Measurements from ENCODE around the gene FHOD3.
"Not testable (repeated sequence)": the region's sequence is repeated elsewhere in the genome, so short reads cannot be mapped to it uniquely, and the experiment has no call there.

The FHOD3 gene

DNA sequence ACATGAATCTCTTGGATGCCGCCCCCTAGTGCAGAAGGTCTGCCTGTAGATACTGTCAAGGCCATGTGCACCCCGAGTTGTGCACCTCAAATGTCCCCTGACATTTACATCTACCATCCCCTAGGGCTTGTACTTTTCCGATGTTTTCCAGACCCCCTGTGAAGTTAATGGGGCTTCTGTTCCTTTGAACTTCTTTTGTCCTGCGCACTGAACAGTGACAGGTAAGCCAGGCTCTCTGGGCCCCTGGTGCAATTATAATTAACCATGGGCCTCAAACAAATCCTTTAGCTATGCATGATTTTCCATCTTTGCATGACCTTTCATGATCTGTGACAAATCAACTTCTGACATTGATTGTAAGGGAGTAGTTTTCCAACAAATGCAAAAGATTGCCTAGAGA is 158.4 kb downstream of the FHOD3 start:
- DNase-seq = no peak

DNA sequence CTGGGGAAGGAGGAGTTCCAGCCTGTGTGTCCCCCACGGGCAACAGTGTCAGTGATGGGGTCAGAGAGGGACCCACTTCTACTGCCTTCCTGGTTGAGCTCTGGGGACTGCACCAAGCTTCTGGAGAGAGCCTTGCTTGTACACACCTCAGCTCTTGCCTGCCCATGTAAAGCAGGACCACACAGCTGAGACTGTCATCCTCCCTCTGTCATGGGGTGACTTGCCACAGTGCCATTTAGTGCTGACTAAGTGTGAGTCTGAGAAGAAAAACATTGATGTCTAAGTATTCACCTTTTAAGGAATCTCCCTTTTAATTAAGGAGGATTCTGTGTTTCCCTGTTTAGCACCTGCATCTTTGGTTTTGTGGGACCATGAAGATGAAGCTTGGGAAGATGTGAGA is 159.1 kb downstream of the FHOD3 start:
- DNase-seq = no peak

DNA sequence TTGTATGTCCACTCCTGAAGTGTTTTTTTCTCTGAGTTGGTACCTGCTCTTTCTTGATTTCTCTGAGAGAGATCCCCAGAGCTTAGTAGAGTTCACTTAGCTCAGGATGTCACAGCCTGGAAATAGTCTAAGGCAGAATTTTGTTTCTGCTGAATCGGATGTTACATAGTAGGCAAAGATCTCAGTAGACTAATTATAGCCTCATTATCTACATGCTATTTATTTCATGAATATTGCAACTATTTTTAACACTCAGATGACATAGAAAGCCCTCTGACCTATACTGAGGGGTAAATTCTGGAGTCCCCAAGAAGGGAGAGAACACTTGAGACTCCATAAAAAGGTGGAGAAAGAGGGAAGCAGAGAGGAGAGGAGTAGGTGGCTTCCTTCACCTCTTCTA is 160.2 kb downstream of the FHOD3 start:
- no peak for DNase-seq

DNA sequence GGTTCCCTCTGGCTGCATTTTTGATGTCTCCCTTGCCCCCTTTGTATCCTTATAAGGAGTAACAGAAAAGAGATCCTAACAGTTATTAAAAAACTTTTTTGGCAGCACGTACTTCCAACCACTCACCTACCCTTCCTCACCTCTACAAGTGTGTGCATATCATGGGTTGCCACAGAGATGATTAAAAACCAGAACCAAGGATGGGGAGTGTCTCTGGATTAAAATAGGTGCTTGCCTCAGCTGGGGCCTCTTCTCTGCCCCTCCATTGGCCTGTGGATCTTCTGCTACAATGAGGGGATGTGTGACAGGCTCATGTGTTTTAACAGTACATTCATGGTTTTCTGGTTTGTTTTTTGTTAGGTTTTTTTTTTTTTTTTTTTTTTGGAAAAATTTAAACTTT is 160.8 kb downstream of the FHOD3 start:
- DNase-seq = no peak

DNA sequence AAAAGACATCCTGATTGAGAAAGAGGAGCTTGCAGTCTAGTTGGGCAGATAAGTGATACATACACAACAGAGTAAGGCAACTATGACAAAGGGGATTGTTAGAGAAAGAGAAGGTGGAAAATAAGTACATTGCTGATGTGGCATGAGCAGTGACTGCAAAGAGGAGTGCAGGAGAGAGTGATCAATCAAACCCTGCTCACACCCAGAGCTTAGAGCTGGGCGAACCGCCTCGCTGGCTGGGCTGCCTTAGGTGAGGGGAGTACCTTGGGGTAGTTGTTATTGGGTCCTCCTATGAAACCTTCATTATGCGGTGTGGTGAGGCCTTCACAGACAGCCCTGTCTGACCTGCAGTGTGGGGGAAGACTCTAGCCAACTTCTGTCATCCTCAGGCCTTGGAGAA is 161.7 kb downstream of the FHOD3 start:
- DNase-seq = no peak

GRCh38 chr18:36459786-36460185 is 162.3 kb downstream of the FHOD3 start:
- no peak for DNase-seq

- no peak for DNase-seq
Observed at GRCh38 chr18:36460324-36460850, 162.9 kb downstream of the FHOD3 start.

GRCh38 chr18:36460854-36461253 is 163.3 kb downstream of the FHOD3 start:
- no peak for DNase-seq

DNA sequence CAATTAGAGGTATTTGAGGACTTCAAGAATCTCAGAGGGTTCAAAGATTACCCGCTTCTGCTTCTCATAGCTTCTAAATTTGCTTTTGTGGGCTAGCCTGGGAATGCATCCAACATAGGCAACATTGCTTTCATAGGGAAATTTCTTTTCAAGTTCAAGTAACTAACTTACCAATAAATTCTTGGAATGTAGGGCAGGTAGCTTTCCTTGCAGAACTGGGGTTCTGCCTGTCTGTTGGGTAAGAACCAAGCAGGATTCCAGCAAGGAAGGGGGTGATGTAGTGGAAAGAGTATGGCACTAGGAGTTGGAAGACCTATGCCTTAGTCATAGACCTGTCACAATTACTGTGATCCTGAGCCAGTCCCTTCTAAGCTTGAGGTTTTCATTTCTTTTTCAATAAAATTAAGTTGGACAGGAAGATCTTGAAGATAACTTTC is 164.1 kb downstream of the FHOD3 start:
- no peak for DNase-seq

DNA sequence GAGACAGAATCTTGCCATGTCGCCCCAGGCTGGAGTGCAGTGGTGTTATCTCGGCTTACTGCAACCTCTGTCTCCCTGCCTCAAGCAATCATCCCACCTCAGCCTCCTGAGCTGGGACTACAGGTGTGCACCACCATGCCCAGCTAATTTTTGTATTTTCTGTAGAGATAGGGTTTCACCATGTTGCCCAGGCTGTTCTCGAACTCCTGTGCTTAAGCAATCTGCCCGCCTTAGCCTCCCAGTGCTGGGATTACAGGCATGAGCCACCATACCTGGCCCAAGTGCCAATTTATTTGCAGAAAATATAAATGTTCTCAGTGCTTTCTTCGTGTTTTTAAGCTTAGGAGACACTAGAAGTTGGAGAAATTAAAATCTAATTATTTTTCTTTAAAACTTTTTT is 166.0 kb downstream of the FHOD3 start:
- DNase-seq = not testable (repeated sequence)

DNA sequence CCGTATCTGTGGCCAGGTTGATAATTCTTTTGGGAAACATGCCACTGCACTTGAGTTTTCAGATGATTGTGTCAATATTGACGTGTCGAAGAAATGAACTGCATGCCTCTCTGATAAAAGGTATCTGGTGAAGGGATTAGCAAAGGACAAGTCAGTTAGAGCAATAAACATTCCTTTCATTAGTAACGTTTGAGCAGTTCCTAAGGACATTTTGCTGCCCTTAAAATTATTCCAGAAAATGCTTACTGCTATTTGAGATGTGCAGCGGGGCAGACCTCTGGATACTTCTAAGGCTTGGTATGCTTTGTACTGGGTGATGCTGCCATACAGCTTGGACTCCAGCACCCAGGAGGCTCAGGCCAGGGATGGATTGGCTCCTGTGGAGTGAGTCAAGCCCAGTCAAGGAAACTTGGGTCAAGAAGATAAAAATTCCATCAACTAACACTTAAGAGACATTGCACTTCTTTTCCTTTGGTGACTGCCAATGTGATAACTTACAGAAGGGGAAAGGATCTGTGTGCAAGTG is 166.7 kb downstream of the FHOD3 start:
- no peak for DNase-seq

DNA sequence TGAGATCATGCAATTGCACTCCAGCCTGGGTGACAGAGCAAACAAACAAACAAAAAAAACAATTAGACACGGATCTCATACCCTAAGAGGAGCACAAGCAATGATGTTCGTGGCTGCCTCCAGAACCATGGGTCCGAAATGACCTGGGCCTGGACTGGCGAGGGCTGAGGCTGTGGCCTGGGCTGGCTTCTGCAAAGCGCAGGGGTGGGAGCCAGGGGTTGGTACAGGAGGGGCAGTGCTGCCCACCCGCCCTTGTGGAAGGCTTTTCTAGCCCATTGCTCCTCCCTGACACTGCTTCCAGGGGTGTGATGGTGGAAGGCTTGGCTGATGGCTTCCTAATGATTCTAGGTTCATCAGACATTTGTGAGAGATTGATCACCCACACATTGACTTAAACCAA is 167.8 kb downstream of the FHOD3 start:
- no peak for DNase-seq

DNA sequence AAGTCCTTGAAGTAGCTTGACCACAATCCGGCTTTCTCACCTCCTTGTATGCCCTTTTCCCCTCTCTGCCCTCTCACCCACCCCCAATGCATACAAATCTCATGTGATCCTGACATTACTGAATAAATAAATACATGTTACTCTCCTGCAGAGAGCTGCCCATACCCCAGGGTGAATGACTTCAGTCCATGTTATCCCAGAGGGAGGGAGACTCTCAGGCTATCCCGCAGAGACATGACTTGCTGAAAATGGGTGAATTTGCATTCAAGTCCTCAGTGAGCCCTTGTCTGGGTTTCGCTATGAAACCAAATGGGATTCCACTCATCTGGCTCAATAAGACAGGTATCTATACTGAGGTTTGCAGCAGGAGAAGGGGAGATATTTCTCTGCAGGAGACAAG is 168.5 kb downstream of the FHOD3 start:
- DNase-seq = no peak

DNA sequence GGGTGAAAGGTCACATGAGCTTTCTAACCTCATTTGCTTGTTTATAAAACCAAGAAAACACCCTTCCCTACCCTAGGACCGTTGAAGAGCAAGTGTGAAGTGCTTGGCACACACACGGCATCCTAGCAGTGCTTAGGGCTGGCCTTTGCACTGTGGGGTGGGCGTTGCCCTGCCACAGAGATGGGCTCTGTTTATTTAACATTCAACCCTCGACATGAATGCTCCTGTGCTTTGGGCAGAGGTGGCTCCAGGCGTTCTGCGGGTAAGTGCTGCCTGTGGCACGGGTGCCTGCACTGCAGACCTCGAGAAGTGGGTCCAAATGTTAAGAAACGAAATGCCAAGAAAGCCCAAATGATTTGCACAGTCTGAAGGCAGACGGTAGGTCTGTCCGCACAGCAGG is 170.1 kb downstream of the FHOD3 start:
- DNase-seq = no peak

DNA sequence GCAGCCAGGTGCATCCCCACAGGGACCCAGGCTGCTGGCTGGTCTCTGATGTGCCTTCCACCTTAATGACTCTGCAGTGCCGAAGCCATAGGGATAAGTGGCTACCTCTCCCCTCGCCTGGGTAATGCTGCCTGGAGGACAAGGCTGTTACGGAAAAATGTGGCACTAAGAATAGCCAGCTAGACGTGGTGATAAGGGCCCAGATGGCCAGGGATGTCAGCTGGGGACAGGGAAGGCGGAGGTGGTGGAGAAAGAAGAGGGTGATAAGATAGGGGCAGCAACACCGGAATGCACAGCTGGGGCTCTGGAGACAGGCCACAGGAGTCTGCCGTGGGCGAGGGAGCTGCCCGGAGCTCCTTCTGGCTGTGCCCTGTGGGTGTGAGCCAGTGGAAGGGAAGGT is 170.6 kb downstream of the FHOD3 start:
- DNase-seq = no peak

- DNase-seq = no peak
Observed at GRCh38 chr18:36469461-36469860, 171.9 kb downstream of the FHOD3 start.

GRCh38 chr18:36470896-36471295 is 173.4 kb downstream of the FHOD3 start:
- no peak for DNase-seq

- no peak for DNase-seq
Observed at GRCh38 chr18:36471393-36471792, 173.9 kb downstream of the FHOD3 start.

DNA sequence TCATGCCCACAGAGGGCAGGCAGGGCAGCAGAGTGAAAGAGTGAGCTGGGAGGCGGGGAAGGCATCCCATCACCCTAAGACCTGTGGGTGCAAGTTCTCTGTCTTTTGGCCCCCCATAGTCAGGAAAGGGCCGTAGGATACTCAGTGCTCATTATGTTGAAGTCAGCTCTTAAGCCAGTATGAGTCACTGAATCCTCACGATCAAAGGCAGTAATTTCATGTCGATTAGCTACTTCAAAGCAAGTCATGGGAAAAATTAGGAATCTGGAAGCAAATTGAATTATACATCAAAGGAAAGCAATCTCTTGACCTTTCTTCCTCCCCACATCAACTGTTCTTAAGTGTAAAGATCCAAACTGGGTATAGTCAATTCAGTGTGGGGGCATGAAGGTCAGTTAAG is 178.9 kb downstream of the FHOD3 start:
- no peak for DNase-seq

DNA sequence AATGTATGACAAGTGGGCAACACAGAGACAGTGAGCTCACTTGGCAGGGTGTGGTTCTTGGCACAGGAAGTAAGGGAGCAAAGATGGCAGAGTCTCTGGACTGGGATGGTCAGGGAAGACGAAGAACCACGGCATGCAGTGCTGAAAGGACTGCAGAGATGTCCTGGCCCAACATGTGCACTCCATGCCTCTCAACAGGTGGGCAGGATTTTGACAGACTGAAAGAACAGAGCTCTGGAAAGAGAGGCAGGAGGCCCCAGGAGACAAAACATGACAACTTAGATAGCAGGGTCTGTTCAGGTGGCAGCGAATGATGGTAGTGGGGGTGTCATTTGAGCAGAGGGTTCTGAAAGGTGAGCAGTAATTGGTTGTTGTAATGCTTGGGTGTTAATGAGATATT is 180.3 kb downstream of the FHOD3 start:
- no peak for DNase-seq

DNA sequence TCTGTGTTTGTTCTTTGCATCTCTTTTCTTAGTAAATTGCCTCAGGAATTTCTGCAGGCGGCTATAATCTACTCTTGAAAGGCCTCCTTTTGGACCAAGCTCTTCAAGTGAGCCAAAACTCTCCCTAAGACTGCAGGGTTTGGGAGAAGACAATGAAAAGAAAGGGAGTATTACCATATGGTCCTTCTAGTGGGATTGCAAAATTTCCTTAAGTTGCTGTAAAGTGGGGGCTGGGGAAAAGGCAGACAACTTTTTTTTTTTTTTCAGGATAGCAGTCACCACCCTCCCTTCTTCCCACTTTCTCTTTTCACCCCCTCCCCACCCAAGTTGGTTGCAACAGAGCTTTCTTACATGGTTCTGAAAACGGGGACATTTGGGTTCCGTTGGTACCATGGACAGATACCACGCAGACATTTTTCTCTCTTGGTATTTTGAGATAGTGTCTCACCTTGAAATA is 183.7 kb downstream of the FHOD3 start:
- DNase-seq = no peak

DNA sequence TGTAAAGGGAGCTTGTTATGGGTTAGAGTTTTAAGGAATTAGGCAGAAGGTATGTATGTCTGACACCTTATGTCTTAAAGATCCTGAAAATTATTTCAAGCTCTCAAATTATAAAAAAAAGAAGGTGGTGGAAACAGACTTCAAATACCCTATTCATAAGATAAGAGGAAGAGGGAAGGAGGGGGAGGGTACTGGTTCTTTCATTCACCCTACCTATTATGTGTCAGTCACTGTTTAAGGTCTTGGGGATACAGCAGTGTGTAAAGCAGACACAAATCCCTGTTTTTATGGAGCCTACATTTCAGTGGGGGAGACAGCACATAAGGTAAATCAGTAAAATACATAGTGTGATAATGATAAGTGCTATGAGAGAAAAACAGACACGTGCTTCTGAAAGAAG is 184.4 kb downstream of the FHOD3 start:
- DNase-seq = no peak

GRCh38 chr18:36484591-36484990 is 187.1 kb downstream of the FHOD3 start:
- DNase-seq = no peak

DNA sequence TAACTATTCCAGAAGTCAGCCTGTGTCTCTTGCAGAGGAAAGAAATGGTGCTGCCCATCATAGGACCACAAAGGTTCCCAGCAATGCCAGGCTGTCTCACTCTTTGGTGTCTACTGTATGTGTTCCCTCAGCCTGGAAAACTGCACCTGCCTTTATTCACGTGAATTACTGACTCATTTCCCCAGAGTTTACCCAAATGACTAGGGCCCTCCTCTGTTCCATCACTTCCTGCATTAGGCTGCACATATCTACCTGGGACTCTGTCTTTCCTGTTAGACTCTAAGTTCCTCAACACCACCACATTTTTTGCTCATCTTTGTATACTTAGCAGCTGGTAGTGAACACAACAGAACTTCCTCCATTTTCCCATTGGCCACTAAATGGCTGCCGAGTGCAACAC is 188.3 kb downstream of the FHOD3 start:
- no peak for DNase-seq

DNA sequence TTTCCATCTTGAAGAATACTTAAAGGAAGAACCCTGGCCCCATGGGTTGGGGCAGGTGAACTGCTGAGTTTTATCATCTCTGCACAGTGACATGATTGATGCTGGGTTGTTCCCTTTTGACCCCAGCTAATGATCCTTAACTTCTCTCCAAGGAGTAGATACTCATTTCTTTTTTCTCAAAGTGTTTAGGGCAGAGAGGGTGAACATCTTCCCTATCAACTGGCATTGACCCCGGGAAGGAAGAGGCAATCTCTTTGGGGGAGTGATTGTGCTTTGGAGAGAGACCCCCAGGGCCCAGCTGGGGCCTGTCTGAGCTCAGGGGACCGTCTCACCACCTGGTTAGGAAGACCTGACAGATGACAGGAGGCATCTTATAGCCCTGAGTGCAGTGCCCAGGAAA is 190.6 kb downstream of the FHOD3 start:
- no peak for DNase-seq

GRCh38 chr18:36490897-36491296 is 193.4 kb downstream of the FHOD3 start:
- DNase-seq = no peak

Measured in NCI-H526 (cell line).